ENCODE data around the gene PPP1R12C.

The PPP1R12C gene

DNA sequence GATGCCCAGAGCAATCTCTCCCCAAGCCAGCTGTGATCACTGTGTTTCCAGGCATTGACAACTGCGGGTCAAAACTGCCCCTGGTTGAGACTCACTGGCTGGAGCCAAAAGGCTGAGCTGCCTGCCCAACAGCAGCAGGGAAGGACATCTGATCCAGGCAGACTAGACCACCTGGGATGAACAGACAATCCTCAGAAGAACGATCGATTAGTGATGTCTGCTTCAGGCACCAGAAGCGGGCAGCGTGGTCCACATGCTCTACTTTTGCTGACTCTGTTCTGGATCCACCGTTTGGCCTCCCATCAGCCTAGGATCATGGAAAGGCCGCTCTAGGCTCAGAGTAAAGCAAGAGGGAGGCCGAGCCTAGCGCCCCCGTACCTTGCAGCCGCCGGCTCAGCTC, 69.5 kb downstream of the PPP1R12C start:
- H3K4me2 ChIP-seq (ENCODE audit: low read length) = no peak overlapping the region
- no peak for TF ChIP-seq EZH2phosphoT487 (IDR thresholded peaks at IDR 0.05; ENCODE audit: low read depth)
- TF ChIP-seq, protein P1, sequence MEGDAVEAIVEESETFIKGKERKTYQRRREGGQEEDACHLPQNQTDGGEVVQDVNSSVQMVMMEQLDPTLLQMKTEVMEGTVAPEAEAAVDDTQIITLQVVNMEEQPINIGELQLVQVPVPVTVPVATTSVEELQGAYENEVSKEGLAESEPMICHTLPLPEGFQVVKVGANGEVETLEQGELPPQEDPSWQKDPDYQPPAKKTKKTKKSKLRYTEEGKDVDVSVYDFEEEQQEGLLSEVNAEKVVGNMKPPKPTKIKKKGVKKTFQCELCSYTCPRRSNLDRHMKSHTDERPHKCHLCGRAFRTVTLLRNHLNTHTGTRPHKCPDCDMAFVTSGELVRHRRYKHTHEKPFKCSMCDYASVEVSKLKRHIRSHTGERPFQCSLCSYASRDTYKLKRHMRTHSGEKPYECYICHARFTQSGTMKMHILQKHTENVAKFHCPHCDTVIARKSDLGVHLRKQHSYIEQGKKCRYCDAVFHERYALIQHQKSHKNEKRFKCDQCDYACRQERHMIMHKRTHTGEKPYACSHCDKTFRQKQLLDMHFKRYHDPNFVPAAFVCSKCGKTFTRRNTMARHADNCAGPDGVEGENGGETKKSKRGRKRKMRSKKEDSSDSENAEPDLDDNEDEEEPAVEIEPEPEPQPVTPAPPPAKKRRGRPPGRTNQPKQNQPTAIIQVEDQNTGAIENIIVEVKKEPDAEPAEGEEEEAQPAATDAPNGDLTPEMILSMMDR (IDR thresholded peaks at IDR 0.05; ENCODE audit: low read depth, low read length) = no peak
- no peaks in the 10 kb centered on the region for H3K27me3 ChIP-seq (ENCODE audit: low read depth, low read length)
- no peak overlapping the region for H2AFZ ChIP-seq (ENCODE audit: low read depth, low read length)
- no peak overlapping the region for H3K4me3 ChIP-seq (ENCODE audit: low read length)
- H3K4me1 ChIP-seq (ENCODE audit: low read length) = no peaks in the 10 kb centered on the region
- no peak overlapping the region for H3K27ac ChIP-seq (ENCODE audit: low read length)
- no peaks in the 10 kb centered on the region for H3K9me3 ChIP-seq (ENCODE audit: insufficient read depth, low read length)
- H4K20me1 ChIP-seq (ENCODE audit: insufficient read depth, low read length) = peaks cover 19% of the 10 kb centered on the region
- no peak overlapping the region for H3K9ac ChIP-seq (ENCODE audit: low read length)
- H3K79me2 ChIP-seq (ENCODE audit: low read length) = peaks cover 7% of the 10 kb centered on the region; the same call in 1 of the 2 replicates
- H3K36me3 ChIP-seq (replicated peaks; ENCODE audit: low read depth, low read length) = peaks cover 69% of the 10 kb centered on the region

DNA sequence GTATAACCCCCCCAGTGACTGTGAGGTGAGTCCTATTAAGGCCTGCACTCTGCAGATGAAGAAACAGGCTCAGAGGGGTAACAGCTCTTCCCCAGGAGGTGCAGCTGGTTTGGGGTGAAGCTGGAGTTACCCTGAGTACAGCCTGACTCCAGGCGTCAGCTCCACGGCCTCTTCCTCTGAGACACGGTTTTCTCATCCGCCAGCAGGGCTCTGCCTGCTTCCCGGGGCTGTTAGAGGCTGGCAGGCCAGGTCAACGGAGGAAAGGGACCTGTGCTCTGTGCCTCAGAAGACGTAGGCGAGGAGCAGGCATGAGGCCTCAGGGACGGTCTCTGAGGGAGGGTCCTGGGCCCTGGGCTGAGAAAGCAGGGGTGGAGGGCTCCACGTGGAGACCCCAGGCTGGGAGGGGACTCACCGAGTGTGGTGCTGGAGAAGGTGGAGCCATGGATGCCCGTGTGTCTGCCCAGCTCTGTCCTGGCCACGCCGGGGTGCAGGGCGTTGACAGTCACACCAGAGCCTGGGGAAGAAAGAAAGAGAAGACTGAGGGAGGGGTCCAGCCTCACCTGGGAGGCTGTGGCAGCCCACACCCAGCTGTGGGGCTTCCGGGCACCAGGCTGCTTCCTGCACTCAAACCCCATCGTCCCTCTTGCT, 70.3 kb downstream of the PPP1R12C start:
- H3K4me2 ChIP-seq (ENCODE audit: low read length) = no peak overlapping the region
- H3K36me3 ChIP-seq (replicated peaks; ENCODE audit: low read depth, low read length) = peaks cover 75% of the 10 kb centered on the region
- peaks cover 21% of the 10 kb centered on the region for H4K20me1 ChIP-seq (ENCODE audit: insufficient read depth, low read length)
- H2AFZ ChIP-seq (ENCODE audit: low read depth, low read length) = no peak overlapping the region
- no peak overlapping the region for H3K27ac ChIP-seq (ENCODE audit: low read length)
- no peaks in the 10 kb centered on the region for H3K9me3 ChIP-seq (ENCODE audit: insufficient read depth, low read length)
- H3K9ac ChIP-seq (ENCODE audit: low read length) = no peak overlapping the region
- no peak overlapping the region for H3K4me3 ChIP-seq (ENCODE audit: low read length)
- H3K4me1 ChIP-seq (ENCODE audit: low read length) = no peaks in the 10 kb centered on the region
- peaks cover 10% of the 10 kb centered on the region; the same call in 1 of the 2 replicates for H3K79me2 ChIP-seq (ENCODE audit: low read length)
- TF ChIP-seq, protein P1 (IDR thresholded peaks at IDR 0.05; ENCODE audit: low read depth, low read length) = no peak
- TF ChIP-seq EZH2phosphoT487 (IDR thresholded peaks at IDR 0.05; ENCODE audit: low read depth) = no peak
- H3K27me3 ChIP-seq (ENCODE audit: low read depth, low read length) = no peaks in the 10 kb centered on the region

DNA sequence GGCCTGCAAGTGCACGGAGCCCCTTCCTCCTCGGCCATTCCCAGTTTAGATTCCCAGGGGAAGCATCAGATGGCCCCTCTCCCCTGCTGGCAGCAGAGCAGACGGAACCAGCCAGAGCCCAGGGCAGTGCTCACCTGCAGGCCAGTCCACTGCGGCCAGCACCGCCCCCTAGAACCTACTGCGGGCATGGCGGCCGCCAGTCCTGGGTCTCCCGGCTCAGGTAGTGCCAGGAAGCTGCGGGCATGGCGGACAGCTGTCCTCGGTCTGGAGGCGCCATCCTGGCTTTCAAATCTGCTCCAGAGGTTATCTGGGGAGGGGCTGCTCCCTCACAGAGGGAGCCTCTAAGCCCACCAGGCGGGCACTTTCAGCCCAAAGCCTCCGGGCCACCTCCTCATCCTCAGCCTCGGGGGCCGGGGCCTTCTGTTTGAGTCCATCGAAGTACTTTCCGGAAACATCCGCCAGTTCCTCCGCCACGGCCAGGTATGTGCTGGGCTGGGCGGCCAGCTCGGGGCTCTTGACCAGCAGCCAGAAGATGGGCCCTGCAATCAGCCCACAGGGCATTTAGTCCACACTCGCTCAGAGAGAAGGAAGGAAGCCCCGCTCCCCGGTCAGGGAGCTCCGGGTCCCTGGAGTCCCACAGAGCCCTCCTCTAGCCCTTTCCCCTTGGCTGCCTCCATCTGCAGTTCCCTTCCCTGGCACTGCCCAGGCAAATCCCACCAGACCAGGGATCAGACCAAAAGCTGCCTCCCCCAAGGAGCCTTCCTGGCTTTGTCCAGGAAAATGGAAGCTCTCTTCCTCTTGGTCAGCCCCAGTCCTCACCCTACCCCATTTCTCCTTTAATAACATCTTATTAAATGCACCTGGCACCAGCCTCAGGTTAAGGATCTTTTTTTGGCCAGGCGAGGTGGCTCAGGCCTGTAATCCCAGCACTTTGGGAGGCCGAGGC, 72.4 kb downstream of the PPP1R12C start:
- peaks cover 30% of the 10 kb centered on the region for H4K20me1 ChIP-seq (ENCODE audit: insufficient read depth, low read length)
- H3K27ac ChIP-seq (ENCODE audit: low read length) = no peak overlapping the region
- H3K9ac ChIP-seq (ENCODE audit: low read length) = no peak overlapping the region
- H3K79me2 ChIP-seq (ENCODE audit: low read length) = peaks cover 14% of the 10 kb centered on the region
- TF ChIP-seq, protein P1 (IDR thresholded peaks at IDR 0.05; ENCODE audit: low read depth, low read length) = no peak
- TF ChIP-seq EZH2phosphoT487 (IDR thresholded peaks at IDR 0.05; ENCODE audit: low read depth) = no peak
- no peaks in the 10 kb centered on the region for H3K4me1 ChIP-seq (ENCODE audit: low read length)
- no peak overlapping the region for H3K4me2 ChIP-seq (ENCODE audit: low read length)
- H2AFZ ChIP-seq (ENCODE audit: low read depth, low read length) = no peak overlapping the region
- H3K27me3 ChIP-seq (ENCODE audit: low read depth, low read length) = no peaks in the 10 kb centered on the region
- peaks cover 68% of the 10 kb centered on the region for H3K36me3 ChIP-seq (replicated peaks; ENCODE audit: low read depth, low read length)
- H3K9me3 ChIP-seq (ENCODE audit: insufficient read depth, low read length) = no peaks in the 10 kb centered on the region
- H3K4me3 ChIP-seq (ENCODE audit: low read length) = no peak overlapping the region

DNA sequence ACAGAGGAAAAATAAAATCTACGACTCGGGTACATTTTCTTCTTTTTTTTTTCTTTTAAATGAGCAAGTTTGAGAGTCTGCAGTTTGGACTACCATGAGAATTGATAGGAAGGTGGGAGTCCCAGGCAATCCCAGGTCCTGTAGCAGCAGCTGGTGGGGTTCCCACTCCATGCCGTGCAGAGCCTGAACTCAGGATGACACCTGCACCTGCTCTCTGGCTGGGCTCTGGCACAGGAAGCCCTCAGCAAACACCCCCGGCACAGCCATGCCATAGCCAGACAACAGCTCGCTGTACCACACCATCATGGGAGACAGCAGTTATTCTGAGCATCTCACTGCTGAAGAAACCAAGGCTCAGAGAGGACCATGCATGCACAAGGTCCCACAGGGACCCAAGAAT, 73.2 kb downstream of the PPP1R12C start:
- no peak overlapping the region for H2AFZ ChIP-seq (ENCODE audit: low read depth, low read length)
- H3K4me3 ChIP-seq (ENCODE audit: low read length) = no peak overlapping the region
- H3K9me3 ChIP-seq (ENCODE audit: insufficient read depth, low read length) = no peaks in the 10 kb centered on the region
- no peak for TF ChIP-seq EZH2phosphoT487 (IDR thresholded peaks at IDR 0.05; ENCODE audit: low read depth)
- TF ChIP-seq, protein P1 (IDR thresholded peaks at IDR 0.05; ENCODE audit: low read depth, low read length) = no peak
- no peak overlapping the region for H3K9ac ChIP-seq (ENCODE audit: low read length)
- peaks cover 22% of the 10 kb centered on the region for H3K79me2 ChIP-seq (ENCODE audit: low read length)
- no peaks in the 10 kb centered on the region for H3K4me1 ChIP-seq (ENCODE audit: low read length)
- peaks cover 67% of the 10 kb centered on the region for H3K36me3 ChIP-seq (replicated peaks; ENCODE audit: low read depth, low read length)
- H3K4me2 ChIP-seq (ENCODE audit: low read length) = no peak overlapping the region
- no peak overlapping the region for H3K27ac ChIP-seq (ENCODE audit: low read length)
- peaks cover 29% of the 10 kb centered on the region for H4K20me1 ChIP-seq (ENCODE audit: insufficient read depth, low read length)
- H3K27me3 ChIP-seq (ENCODE audit: low read depth, low read length) = no peaks in the 10 kb centered on the region

All from OCI-LY3 (cell line).